Loucy (cell line): ENCODE data around the gene PGM2.

Experiments
- H2AFZ ChIP-seq: fragments of 200-600 bp; sonication (generic); 2 replicates; pipeline ENCODE4 v1.6.0; 2016; ENCODE audit warnings: antibody characterized with exemption, mild to moderate bottlenecking, low read length, moderate library complexity
- H3F3A ChIP-seq: fragments of 200-600 bp; 2 replicates; pipeline ENCODE4 v1.6.0; 2016; ENCODE audit warnings: antibody characterized with exemption, low read depth, mild to moderate bottlenecking
- H3K27me3 ChIP-seq: fragments of 200-600 bp; sonication (generic); 2 replicates; pipeline ENCODE4 v1.6.1; 2014; ENCODE audit warnings: low read length, mild to moderate bottlenecking; ENCODE audit not compliant: insufficient read depth, poor library complexity, severe bottlenecking
- H3K36me3 ChIP-seq: fragments of 200-600 bp; sonication (generic); 2 replicates; pipeline ENCODE4 v1.6.1; 2016; ENCODE audit warnings: low read length; ENCODE audit not compliant: insufficient read depth
- H3K4me1 ChIP-seq: fragments of 200-600 bp; sonication (generic); 2 replicates; pipeline ENCODE4 v1.5.1; 2014; ENCODE audit warnings: low read length, mild to moderate bottlenecking; ENCODE audit not compliant: insufficient read depth, poor library complexity, severe bottlenecking
- H3K4me2 ChIP-seq: fragments of 200-600 bp; sonication (generic); 2 replicates; pipeline ENCODE4 v1.6.0; 2014; ENCODE audit warnings: antibody characterized with exemption, low read length, low read depth, mild to moderate bottlenecking; ENCODE audit not compliant: poor library complexity, severe bottlenecking
- H3K4me3 ChIP-seq: fragments of 200-600 bp; sonication (generic); 2 replicates; pipeline ENCODE4 v1.5.1; 2014; ENCODE audit warnings: low read length, mild to moderate bottlenecking, mixed read lengths; ENCODE audit not compliant: poor library complexity, severe bottlenecking
- H3K79me2 ChIP-seq: fragments of 200-600 bp; sonication (generic); 2 replicates; pipeline ENCODE4 v1.6.1; 2014; ENCODE audit warnings: low read length; ENCODE audit not compliant: insufficient read depth
- H3K9ac ChIP-seq: fragments of 200-600 bp; sonication (generic); 2 replicates; pipeline ENCODE4 v1.6.0; 2014; ENCODE audit warnings: mild to moderate bottlenecking, low read depth, low read length, moderate library complexity; ENCODE audit not compliant: poor library complexity, severe bottlenecking
- H3K9me2 ChIP-seq: fragments of 200-600 bp; sonication (generic); replicated peaks from 2 replicates; pipeline ENCODE4 v1.6.1; 2016; ENCODE audit warnings: low read depth, low read length, mixed read lengths
- H3K9me3 ChIP-seq: fragments of 200-600 bp; sonication (generic); 2 replicates; pipeline ENCODE4 v1.6.1; 2014; ENCODE audit warnings: mild to moderate bottlenecking, antibody characterized with exemption, low read length, low read depth; ENCODE audit not compliant: insufficient read depth
- H4K20me1 ChIP-seq: fragments of 200-600 bp; sonication (generic); 2 replicates; pipeline ENCODE4 v1.6.0; 2014; ENCODE audit warnings: antibody characterized with exemption, low read length, mild to moderate bottlenecking; ENCODE audit not compliant: insufficient read depth, poor library complexity, severe bottlenecking
- CTCF ChIP-seq: fragments of 200-600 bp; sonication (generic); conservative IDR thresholded peaks from 2 replicates; pipeline ENCODE4 v1.5.1; 2014; ENCODE audit warnings: mild to moderate bottlenecking, antibody characterized with exemption, low read length
- EZH2phosphoT487 ChIP-seq: fragments of 200-600 bp; IDR thresholded peaks from 2 replicates; pipeline ENCODE4 v1.6.1; 2018; ENCODE audit warnings: antibody characterized with exemption, mild to moderate bottlenecking, moderate library complexity, borderline replicate concordance

PGM2 gene

DNA sequence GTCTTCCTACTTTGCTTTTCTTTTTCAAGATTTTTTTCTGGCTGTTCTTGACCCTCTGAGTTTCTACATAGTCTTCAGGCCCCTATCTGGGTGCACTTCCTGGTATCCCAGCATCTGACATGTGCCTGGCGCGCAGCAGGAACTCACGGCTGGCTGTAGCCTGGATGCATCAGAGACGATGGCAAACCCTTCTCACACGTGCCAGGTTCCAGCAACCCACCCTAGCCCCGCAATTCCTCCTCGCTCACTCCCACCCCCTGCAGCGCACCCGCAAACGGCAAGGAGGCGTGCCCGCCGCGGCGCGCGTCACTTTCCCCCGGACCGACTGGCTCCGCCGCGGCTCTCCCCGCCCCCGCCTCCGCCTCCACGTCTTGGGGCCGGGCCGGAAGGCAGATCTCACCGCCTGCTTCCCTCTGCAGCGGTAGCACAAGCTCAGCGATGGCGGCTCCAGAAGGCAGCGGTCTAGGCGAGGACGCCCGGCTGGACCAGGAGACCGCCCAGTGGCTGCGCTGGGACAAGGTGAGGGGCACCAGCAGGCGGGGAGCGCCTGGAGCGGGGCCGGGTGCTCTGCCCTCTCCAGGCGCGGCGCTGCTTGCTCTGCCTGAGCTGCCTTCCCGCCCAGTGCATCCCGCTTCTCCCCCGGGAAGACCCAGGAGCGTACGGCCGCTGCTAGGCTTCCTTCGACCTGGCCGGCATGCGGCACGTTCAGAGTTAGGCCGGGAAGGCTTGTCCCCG is at the start of gene PGM2:
Gene PGM2, plus strand, starts transcription at position 392 of the 735 bp plus-strand sequence. Its CDS starts 47 bp downstream, at position 439.
- peaks cover 3% of the 10 kb centered on the region; the same call in 1 of the 2 replicates for H3K36me3 ChIP-seq
- H3F3A ChIP-seq, result no peaks in the 10 kb centered on the region
- TF ChIP-seq CTCF (no peak), EZH2phosphoT487 (no peak)
- H3K9me3 ChIP-seq, result no peaks in the 10 kb centered on the region
- no peaks in the 10 kb centered on the region for H3K9me2 ChIP-seq
- peak within 1 kb of the TSS; percentile 93 for H2AFZ ChIP-seq
- peaks cover 7% of the 10 kb centered on the region for H4K20me1 ChIP-seq
- H3K4me2 ChIP-seq, result peak within 1 kb of the TSS; percentile 86
- no peaks in the 10 kb centered on the region for H3K27me3 ChIP-seq
- peak within 1 kb of the TSS; percentile 93 for H3K9ac ChIP-seq
- H3K79me2 ChIP-seq, result peaks cover 46% of the 10 kb centered on the region
- H3K4me1 ChIP-seq, result peaks cover 40% of the 10 kb centered on the region
- H3K4me3 ChIP-seq, result peak within 1 kb of the TSS; percentile 96

DNA sequence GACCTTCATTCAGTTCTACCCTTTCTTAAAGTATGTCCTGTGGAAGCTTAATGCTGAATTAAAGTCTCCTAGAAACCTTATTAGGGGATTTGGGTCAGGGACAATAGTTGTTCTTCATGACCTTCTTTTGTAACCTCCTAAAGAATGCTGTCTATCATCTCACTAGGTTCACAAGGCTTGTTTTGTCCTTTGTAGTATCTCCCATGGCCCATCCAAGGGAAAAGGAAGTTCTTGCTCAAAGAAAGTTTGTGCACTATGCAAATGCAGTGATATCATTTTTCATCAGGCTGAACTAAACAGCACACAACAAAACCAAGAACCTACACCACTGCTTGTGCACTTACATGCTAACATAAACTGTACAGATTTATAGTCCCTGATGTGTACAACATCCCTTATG is 46.6 kb upstream of the PGM2 start:
- Histone ChIP-seq H3K36me3 (no peaks in the 10 kb centered on the region), H3K27me3 (no peaks in the 10 kb centered on the region), H3F3A (no peaks in the 10 kb centered on the region), H3K4me1 (peaks cover 16% of the 10 kb centered on the region), H4K20me1 (no peaks in the 10 kb centered on the region), H3K4me3 (no peak overlapping the region), H3K9me3 (no peaks in the 10 kb centered on the region), H3K9me2 (no peaks in the 10 kb centered on the region), H3K79me2 (no peaks in the 10 kb centered on the region), H3K4me2 (peak overlapping the region; percentile 52), H3K9ac (no peak overlapping the region), H2AFZ (no peak overlapping the region)
- TF ChIP-seq EZH2phosphoT487 (no peak), CTCF (no peak)

DNA sequence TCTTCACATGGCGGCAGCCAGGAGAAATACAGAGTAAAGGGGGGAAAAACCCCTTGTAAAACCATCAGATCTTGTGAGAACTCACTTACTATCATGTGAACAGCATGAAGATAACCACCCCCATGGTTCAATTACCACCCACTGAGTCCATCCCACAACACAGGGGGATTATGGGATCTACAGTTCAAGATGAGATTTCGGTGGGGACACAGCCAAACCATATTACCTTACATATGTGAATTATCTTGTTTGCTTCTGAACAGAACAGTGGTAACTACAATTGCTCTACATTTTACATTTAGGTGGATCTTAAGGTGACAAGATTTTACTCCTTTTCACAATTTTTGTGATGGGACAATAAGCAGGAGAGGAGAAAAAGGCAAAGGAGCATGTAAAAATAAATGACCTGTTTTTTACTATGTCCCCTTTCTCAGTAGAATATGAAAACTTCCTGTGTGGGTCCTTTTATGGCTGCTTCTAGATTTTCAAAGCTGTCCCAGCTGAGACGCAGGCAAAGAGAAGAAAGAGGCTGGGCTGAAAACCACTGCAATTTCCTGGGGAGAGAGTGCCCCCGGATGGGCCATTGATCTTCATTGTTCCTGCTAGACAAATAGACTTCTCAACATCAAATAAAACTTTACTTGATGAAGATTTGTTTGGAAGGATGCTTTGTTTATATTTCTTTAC is 45.9 kb upstream of the PGM2 start:
- H4K20me1 ChIP-seq, result no peaks in the 10 kb centered on the region
- peak overlapping the region; percentile 52 for H3K4me2 ChIP-seq
- H3K9me2 ChIP-seq, result no peaks in the 10 kb centered on the region
- H3K27me3 ChIP-seq, result no peaks in the 10 kb centered on the region
- H3K4me1 ChIP-seq, result peaks cover 16% of the 10 kb centered on the region
- H3K79me2 ChIP-seq, result no peaks in the 10 kb centered on the region
- H3K4me3 ChIP-seq, result peak overlapping the region; percentile 25
- no peaks in the 10 kb centered on the region for H3K9me3 ChIP-seq
- peak overlapping the region; percentile 44; the same call in 1 of the 2 replicates for H2AFZ ChIP-seq
- no peaks in the 10 kb centered on the region for H3F3A ChIP-seq
- H3K9ac ChIP-seq, result no peak overlapping the region
- H3K36me3 ChIP-seq, result no peaks in the 10 kb centered on the region
- TF ChIP-seq CTCF, result peak; percentile 70
- no peak for TF ChIP-seq EZH2phosphoT487
